Type B pancreatic cell (in vitro differentiated cells): Measurements from ENCODE around the gene TIMP1. TPM values are rescaled to one million over a fixed set of nuclear protein-coding genes. Genes with fewer than 3 reads are reported as not detected.

ENCODE experiments used
- DNase-seq: peaks from one replicate; pipeline ENCODE4 v3.0.0; 2021; ENCODE audit warnings: mixed read lengths; ENCODE audit not compliant: unreplicated experiment; ENCODE audit errors: extremely low spot score
- H3K27ac Mint-ChIP-seq: 2 replicates; pipeline ENCODE4 v1.8.0; 2021; ENCODE audit warnings: mild to moderate bottlenecking, mixed read lengths
- H3K27me3 Mint-ChIP-seq: 2 replicates; pipeline ENCODE4 v1.8.0; 2021; ENCODE audit warnings: mixed read lengths
- H3K36me3 Mint-ChIP-seq: 2 replicates; pipeline ENCODE4 v1.8.0; 2021; ENCODE audit warnings: mixed read lengths
- H3K4me1 Mint-ChIP-seq: one replicate; pipeline ENCODE4 v1.8.0; 2021; ENCODE audit warnings: mixed read lengths; ENCODE audit not compliant: unreplicated experiment
- H3K4me3 Mint-ChIP-seq: 2 replicates; pipeline ENCODE4 v1.8.0; 2021; ENCODE audit warnings: mild to moderate bottlenecking, mixed read lengths
- H3K9me3 Mint-ChIP-seq: 2 replicates; pipeline ENCODE4 v1.8.0; 2021; ENCODE audit warnings: mixed read lengths
- CTCF ChIP-seq: fragments of 200-600 bp; sonication (generic); conservative IDR thresholded peaks from 2 replicates; pipeline ENCODE4 v1.5.0; 2021; ENCODE audit warnings: antibody characterized with exemption, mild to moderate bottlenecking
- total RNA-seq: library from RNA; stranded (reverse); gene quantifications from 2 replicates; pipeline ENCODE4 v1.2.1, GENCODE V29; 2021; ENCODE audit warnings: low replicate concordance

Gene TIMP1
- total RNA-seq, 1 donor from 2014 or later = 95.4 TPM

GRCh38 chrX:47587091-47587891 lies 5.1 kb downstream of the TIMP1 start:
- TF ChIP-seq CTCF = no peak
- Mint-ChIP-seq H3K27ac (no peak overlapping the region), H3K36me3 (peaks cover 5% of the 10 kb centered on the region), H3K4me1 (no peaks in the 10 kb centered on the region), H3K4me3 (no peak overlapping the region), H3K27me3 (no peaks in the 10 kb centered on the region), H3K9me3 (no peaks in the 10 kb centered on the region)
- DNase-seq = no peak

DNA sequence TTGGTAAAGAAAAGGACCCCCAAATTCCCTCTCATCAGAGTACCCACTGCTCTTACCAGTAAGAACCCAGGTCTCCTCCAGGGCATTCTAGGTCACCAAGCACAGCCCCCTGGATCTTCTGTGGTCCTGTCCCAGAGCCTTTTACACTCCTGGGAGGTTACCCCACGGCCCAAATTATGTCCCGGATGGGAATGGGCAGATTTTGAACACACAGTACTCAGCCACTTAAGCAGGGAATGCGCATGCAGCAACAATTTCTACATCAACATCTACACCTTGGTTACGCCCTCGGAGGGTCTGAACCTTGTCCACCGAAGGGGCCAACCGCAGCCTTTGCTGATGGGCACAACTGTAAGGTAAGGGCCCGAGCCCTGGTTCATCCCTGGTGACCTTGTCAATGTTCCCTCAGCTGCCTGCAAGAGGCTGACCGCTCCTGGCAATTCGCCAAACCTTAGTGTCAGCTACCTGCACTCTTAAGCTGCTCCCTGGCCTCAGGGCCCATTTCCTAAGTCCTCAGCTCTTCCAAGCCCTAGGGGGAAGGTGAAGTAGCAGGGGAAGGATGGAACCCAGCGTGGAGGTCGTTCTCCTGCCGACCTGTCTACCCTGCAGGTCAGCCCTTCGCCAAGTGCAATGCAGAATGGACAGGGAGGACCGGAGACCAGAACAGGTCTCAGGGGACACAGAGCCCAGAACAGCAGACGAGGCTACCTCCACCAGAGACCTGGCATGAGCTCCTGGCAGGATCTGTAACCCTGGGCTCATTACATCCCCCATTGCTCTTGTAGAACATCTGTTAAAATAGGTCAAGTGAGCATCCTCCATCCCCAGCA lies 5.9 kb downstream of the TIMP1 start:
- TF ChIP-seq CTCF = no peak
- Mint-ChIP-seq H3K27me3 (no peaks in the 10 kb centered on the region), H3K27ac (no peak overlapping the region), H3K36me3 (peaks cover 5% of the 10 kb centered on the region), H3K4me3 (no peak overlapping the region), H3K9me3 (no peaks in the 10 kb centered on the region), H3K4me1 (no peaks in the 10 kb centered on the region)
- DNase-seq = no peak

GRCh38 chrX:47590984-47591383 lies 8.7 kb downstream of the TIMP1 start:
- Mint-ChIP-seq H3K4me1 (no peaks in the 10 kb centered on the region), H3K9me3 (peaks cover under 1% of the 10 kb centered on the region), H3K36me3 (no peaks in the 10 kb centered on the region), H3K4me3 (no peak overlapping the region), H3K27ac (no peak overlapping the region), H3K27me3 (no peaks in the 10 kb centered on the region)
- no peak for DNase-seq
- no peak for TF ChIP-seq CTCF

GRCh38 chrX:47593522-47593921 lies 11.3 kb downstream of the TIMP1 start:
- Mint-ChIP-seq H3K4me1 (no peaks in the 10 kb centered on the region), H3K4me3 (no peak overlapping the region), H3K27me3 (no peaks in the 10 kb centered on the region), H3K36me3 (no peaks in the 10 kb centered on the region), H3K9me3 (peaks cover 11% of the 10 kb centered on the region), H3K27ac (no peak overlapping the region)
- TF ChIP-seq CTCF = no peak
- DNase-seq = no peak

- H3K9me3 Mint-ChIP-seq = peaks cover 11% of the 10 kb centered on the region
- no peak overlapping the region for H3K4me3 Mint-ChIP-seq
- no peaks in the 10 kb centered on the region for H3K27me3 Mint-ChIP-seq
- TF ChIP-seq CTCF = no peak
- H3K36me3 Mint-ChIP-seq = no peaks in the 10 kb centered on the region
- no peak for DNase-seq
- H3K4me1 Mint-ChIP-seq = no peaks in the 10 kb centered on the region
- no peak overlapping the region for H3K27ac Mint-ChIP-seq
Measured at GRCh38 chrX:47595716-47596251, 13.5 kb downstream of the TIMP1 start.
